Suprapubic skin (tissue), 3 donors: ENCODE measurements around the gene FAM181B.

ENCODE experiments used
- POLR2A ChIP-seq, 2 donors: fragments of 450-650 bp; IDR thresholded peaks; one replicate each; pipeline ENCODE4 v1.6.1; 2017; ENCODE audit warnings: antibody characterized with exemption in 2 of 2, mild to moderate bottlenecking in 2 of 2, moderate library complexity in 2 of 2
- TF ChIP-seq, protein P1 (sequence below), 2 donors: fragments of 200-600 bp in 1 of 2; fragments of 450-650 bp in 1 of 2; sonication (generic) in 1 of 2; IDR thresholded peaks; one replicate each; pipeline ENCODE4 v1.5.1; 2016 to 2019; ENCODE audit warnings: antibody characterized with exemption in 2 of 2, mild to moderate bottlenecking in 1 of 2, moderate library complexity in 1 of 2

DNA sequence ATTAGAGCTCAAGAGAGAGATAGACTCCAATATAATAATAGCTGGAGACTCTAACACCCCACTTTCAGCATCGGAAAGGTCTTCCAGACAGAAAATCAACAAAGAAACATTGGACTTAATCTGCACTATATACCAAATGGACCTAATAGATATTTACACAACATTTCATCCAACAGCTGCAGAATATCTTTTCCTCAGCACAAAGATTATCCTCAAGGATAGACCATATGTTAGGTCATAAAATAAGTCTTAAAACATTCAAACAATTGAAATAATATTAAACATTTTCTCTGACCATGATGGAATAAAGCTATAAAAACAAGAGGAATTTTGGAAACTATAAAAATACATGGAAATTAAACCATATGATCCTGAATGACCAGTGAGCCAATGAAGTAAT is 45.1 kb upstream of the FAM181B start:
- TF ChIP-seq, protein P1, sequence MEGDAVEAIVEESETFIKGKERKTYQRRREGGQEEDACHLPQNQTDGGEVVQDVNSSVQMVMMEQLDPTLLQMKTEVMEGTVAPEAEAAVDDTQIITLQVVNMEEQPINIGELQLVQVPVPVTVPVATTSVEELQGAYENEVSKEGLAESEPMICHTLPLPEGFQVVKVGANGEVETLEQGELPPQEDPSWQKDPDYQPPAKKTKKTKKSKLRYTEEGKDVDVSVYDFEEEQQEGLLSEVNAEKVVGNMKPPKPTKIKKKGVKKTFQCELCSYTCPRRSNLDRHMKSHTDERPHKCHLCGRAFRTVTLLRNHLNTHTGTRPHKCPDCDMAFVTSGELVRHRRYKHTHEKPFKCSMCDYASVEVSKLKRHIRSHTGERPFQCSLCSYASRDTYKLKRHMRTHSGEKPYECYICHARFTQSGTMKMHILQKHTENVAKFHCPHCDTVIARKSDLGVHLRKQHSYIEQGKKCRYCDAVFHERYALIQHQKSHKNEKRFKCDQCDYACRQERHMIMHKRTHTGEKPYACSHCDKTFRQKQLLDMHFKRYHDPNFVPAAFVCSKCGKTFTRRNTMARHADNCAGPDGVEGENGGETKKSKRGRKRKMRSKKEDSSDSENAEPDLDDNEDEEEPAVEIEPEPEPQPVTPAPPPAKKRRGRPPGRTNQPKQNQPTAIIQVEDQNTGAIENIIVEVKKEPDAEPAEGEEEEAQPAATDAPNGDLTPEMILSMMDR (IDR thresholded peaks at IDR 0.05), result no peak
- TF ChIP-seq POLR2A (IDR thresholded peaks at IDR 0.05), result no peak
